Stimulated activated CD4-positive, alpha-beta T cell treated with anti-CD3 and anti-CD28 coated beads, Interleukin-4, amount 100 ng/mL, for 1 hour (primary cell): ENCODE results near the gene GJB2.

Source experiments
- DNase-seq: peaks from one replicate; pipeline ENCODE4 v3.0.0-alpha.2; 2020

The GJB2 gene

GRCh38 chr13:20137875-20138274, 54.9 kb downstream of the GJB2 start:
- DNase-seq: no peak
